GM18517 (cell line): Measurements from ENCODE around the gene CFL1.
A peak's percentile ranks its signal among the peaks of the same experiment; 100 is the strongest.
"Not testable (repeated sequence)": the region's sequence is repeated elsewhere in the genome, so short reads cannot be mapped to it uniquely, and the experiment has no call there.

Experiments
- ATAC-seq: cut with Tn5 transposase; IDR thresholded peaks from one replicate; pipeline ENCODE4 v1.9.1; 2021; ENCODE audit warnings: mild to moderate bottlenecking, moderate library complexity; ENCODE audit not compliant: unreplicated experiment

The CFL1 gene

DNA sequence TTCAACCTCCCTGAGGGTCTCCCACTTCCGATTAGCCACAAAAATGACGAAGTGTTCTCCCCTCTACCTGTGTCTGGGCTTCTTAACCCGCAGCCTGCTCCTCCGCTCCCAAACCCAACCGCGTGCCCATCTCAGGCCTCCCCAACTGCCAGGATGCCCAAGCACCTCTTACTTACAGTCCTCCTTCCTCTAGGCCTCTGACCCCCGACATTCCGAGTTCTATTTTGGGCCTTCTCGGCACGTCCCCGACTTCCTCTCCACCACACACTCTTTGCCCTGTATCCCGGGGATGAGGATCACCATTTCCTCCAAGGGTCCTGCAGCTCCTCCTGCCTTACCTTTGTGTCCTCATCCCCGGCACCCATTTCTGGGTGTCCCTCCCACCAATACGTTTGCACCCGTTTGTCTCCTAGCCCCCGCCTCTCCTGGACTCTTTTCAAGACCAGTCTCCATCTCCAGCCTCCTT, 1.9 kb upstream of the CFL1 start:
- peak; percentile 0 for ATAC-seq

GRCh38 chr11:65859095-65859811, 1.3 kb upstream of the CFL1 start:
- ATAC-seq, result peak; percentile 50

DNA sequence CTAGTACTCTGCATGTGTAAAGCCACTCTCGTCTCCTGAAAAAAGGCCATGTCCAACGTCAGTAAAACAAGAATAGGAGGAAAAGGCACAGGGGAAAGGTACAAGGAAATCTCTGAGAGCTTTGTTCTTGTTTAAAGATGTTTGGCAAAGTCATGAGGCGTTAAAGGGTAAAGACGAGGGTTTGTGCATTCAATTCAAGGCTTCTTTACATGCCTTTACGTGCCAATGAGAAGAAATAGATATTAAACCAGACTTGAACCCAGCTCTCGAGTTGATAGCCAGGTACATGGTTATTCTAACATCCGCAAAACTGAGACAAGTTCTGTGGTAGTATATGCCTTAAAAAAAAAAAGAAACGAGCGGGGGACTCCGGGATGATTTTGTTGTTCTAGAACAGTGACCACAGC, 704 bp upstream of the CFL1 start:
- no peak for ATAC-seq

- no peak for ATAC-seq
Observed at GRCh38 chr11:65857500-65857852, 504 bp downstream of the CFL1 start.

- no peak for ATAC-seq
Observed at GRCh38 chr11:65856689-65857499, 1.1 kb downstream of the CFL1 start.

DNA sequence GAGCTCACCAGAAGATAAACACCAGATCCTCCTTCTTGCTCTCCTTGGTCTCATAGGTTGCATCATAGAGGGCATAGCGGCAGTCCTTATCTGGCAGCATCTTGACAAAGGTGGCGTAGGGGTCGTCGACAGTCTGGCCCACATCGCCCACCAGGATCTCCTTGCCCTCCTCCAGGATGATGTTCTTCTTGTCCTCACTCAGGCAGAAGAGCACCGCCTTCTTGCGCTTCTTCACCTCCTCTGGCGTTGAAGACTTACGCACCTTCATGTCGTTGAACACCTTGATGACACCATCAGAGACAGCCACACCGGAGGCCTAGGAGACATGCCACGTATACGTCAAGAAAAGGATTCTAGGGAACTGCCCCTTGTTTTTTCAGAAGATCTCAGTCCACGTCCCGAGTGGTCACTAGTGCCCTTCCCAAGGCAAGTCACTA, 2.0 kb downstream of the CFL1 start:
- ATAC-seq, result no peak

DNA sequence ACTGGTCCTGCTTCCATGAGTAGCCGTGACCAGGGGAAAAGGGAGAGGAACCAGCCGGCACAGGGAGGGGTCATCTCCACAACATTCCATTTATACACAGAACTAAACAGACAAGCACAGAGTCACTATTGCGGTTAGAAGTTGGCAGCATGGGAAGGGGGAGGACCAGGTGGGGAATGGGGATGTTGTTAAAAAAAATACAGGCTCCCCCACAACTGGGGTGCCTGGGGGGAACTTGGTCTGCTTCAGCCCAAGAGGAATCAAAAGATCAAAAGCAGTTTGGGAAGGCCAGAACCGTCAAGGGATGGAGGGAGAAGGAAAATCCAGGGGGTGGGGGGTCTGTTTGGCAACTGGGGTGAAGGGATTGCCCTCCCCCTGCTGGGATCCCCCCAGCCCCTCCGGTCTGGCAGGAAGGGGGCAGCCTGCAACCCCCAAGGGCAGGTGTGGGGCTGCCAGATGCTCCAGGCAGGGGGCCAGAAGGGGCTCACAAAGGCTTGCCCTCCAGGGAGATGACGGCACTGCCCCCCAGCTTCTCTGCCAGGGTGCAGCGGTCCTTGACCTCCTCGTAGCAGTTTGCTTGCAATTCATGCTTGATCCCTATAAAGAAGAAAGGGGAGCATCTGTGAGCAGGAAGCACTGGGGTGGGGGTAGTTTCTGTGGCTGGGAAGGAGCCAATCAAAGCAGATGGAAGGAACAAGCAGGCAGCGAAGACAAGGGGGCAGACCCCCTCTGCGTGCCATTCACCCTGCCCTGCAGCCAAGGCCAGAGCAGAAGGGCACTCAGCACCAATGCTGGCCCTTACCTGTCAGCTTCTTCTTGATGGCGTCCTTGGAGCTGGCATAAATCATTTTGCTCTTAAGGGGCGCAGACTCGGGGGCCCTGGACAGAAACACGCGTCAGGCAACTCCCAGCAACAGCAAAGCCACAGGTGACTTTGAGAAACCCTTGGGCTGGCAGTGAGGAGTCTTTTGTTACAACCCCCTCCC, 2.8 kb downstream of the CFL1 start:
- no peak for ATAC-seq

- no peak for ATAC-seq
Observed at GRCh38 chr11:65854161-65854592, 3.8 kb downstream of the CFL1 start.

- no peak for ATAC-seq
Observed at GRCh38 chr11:65853246-65853979, 4.6 kb downstream of the CFL1 start.

DNA sequence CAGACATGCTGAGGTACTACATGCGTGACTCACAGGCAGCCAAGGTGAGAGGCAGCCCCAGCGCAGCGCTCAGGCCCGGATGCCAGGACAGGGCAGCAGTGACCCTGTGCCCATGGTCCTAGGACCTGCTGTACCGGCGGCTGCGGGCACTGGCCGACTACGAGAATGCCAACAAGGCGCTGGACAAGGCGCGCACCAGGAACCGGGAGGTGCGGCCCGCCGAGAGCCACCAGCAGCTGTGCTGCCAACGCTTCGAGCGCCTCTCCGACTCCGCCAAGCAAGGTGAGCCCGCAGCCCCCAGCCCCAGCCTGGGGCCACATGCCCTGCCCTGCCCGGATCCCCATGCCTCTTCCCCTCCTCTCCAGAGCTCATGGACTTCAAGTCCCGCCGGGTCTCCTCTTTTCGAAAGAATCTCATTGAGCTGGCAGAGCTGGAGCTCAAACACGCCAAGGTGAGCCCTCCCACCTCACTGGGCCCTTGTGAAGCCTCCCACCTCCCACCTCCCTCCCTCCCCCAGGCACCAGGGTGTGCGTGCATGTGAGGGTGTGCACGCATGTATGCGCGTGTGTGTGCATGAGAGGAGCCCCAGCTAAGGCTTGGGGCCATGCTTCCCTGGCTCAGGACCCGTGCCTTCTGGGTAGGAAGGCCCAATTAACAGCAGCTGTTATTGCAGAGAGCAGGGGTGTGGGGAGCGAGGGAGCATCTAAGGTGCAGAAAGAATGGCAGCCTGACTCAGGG, 5.3 kb downstream of the CFL1 start:
- ATAC-seq, result no peak

DNA sequence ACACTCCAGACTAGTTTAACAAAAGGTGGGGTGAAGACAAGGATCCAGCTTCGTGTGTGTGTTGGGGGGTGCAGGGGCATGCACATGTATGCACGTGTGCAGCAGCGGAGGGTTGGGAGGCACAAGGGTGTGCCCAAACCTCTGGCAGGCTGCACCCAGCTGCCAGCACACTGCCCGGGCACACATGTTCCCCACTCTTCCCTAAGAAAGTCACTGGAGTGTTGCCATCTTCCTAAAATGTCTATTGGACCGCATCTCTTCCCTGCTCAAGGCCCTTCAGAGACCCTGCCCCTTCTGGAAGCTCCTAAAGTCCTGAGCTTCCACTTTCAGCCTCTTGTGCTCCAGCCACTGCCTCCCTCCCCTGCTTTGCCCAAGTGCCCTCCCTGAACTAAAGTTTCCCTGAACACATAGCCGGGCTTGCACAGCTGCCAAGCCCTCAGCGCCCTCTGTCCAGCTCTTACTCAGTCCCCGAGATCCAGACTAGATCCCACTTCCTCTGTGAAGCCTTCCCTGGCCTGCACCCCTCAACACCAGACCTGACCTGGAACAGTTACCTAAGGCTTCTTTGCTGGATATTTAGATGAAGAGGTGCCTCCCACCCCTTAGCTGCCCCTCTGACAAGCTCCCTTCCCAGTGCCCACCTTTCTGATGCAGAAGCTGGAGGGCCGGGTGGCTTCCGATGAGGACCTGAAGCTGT, 6.0 kb downstream of the CFL1 start:
- no peak for ATAC-seq

DNA sequence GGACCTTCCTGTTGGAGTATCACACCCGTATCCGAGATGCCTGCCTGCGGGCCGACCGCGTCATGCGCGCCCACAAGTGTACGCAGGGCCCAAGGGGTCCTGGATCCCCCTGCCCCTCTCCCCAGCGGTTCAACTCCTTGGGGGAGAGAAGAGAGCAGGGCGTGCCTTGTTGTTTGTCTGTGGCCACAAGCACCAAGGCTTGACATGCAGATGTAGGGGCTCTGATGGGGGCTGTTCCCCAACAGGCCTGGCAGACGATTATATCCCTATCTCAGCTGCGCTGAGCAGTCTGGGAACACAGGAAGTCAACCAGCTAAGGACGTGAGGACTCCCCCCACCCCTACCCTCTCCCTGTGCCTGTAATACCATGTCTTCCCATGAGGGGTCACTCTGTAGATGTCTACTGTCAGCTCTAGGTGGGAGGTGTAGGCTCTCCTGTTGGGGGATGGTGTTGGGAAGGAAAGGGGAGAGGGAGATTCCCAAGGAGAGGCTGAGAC, 6.8 kb downstream of the CFL1 start:
- no peak for ATAC-seq

GRCh38 chr11:65850217-65851082, 7.5 kb downstream of the CFL1 start:
- no peak for ATAC-seq

GRCh38 chr11:65849771-65850216, 8.2 kb downstream of the CFL1 start:
- no peak for ATAC-seq

DNA sequence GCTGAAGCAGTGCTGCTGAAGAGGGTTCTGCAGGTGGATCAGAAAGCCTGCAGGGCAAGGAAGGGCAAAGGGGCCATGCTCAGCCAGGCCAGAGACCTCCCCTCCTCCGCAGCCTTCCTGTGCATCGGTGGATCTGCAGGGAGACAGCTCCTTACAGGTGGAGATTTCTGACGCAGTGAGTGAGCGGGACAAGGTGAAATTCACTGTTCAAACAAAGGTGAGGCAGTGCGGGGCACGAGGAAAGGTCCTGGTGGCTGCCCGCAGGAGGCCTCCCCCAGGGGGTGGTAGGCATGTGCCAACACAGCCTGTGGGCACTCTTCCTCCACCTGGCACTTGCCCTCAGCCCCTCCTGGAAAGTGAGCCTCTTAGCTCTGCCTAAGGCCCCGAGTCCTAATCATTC, 8.6 kb downstream of the CFL1 start:
- no peak for ATAC-seq

- not testable (repeated sequence) for ATAC-seq
Observed at GRCh38 chr11:65848693-65849092, 9.3 kb downstream of the CFL1 start.

DNA sequence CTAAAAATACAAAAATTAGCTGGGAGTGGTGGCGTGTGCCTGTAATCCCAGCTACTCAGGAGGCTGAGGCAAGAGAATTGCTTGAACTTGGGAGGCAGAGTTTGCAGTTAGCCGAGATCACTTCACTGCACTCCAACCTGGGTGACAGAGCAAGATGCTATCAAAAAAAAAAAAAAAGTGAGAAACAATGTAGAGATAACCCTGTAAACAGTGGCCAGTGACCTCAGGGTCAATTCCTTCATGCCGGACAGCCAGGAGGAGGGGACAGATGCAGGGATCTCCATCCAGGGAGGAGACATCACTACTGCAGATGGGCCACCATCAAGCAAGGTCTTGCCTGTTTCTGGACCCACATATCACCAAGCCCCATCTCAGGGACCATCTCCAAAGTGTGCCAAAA, 10.2 kb downstream of the CFL1 start:
- ATAC-seq, result no peak
